ENCODE measurements around the gene HOXC11. TPM values are rescaled to one million over a fixed set of nuclear protein-coding genes. Genes with fewer than 3 reads are reported as not detected.

The HOXC11 gene
- polyA plus RNA-seq, 3 donors = 2.1 to 2.3 (median 2.1) TPM

- no peak for DNase-seq
These were observed 16.6 kb upstream of the HOXC11 start for GRCh38 chr12:53956251-53956887.

GRCh38 chr12:53956914-53957536 is 15.9 kb upstream of the HOXC11 start:
- no peak for DNase-seq

- no peak for DNase-seq
These were observed 14.8 kb upstream of the HOXC11 start for GRCh38 chr12:53958128-53958527.

DNA sequence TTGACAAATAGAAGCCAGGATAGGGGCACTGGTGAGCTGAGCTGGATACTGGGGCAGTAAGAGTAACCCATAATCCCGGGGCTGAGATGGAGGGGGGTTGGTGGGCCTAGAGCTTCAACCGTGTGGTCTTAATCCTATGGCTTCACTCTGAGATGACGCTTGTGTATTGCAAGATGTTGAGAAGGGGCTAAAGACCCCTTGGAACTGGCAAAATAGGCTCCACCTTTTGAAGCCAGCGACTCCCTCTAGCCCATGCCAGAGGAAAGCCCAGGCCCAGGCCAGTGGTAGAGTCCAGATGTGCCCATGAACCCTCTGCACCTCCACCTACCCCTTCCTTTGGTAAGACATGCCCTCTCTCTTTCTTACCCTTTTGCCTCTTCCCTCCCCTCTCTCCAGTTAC is 13.6 kb upstream of the HOXC11 start:
- DNase-seq = no peak

DNA sequence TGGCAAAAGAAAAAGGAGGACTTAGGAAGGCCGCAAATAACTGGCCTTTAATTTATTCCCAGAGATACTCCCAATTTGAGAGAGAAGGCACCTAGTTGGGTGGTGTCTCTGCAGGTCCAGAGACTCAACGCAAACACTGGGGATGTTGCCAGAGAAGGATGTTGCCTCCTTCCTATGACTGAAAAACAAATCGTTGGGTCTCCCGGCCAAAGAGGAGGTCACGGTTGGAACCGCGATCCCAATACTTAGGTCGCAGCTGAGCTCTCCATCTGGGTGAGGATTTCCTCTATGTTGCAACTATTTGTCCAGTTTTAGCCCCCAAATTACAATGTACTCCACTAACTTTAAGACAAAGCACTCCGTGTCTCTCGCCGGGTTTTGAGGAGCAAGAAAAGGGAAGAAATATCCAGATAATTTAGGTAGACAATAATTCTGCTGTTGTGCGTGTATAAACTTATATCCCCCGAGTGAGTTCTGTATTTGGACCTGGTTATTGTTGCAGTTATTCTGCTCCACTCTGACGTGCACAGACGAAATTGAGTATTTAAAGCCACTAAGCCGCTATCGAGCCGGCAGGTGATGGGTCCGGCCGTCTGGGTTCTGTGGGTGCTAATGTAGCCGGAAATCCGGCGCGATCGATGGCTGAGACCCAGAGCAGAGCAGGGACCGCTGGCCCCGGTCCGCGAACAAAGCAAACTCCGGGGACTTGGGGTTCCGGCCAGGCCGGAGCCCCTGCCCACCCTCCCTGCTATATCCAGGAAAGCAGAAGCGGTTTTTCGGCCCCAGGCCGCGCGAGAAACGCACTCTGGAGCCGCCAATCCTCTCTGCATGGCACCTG is 12.5 kb upstream of the HOXC11 start:
- no peak for DNase-seq

GRCh38 chr12:53961025-53961761 is 11.7 kb upstream of the HOXC11 start:
- DNase-seq = no peak

DNA sequence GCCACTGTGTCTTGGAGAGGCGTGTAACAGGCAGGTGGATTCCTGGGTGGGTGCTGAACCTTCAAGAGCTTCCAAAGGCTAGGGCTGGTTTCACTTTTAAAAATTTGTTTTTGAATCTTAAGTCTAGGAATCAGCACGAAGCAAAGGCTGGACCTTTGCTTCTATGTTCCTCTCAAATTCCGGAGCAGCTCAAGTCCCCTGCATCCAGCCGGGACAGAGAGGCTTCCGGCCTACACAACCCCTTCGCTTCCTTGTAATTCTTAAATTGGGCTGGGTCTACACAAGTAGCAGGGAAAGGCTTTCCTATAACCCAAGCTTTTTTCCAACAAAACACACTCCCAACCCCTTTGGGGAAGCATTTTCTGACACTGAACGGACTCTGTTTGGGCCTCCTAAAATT is 9.9 kb upstream of the HOXC11 start:
- no peak for DNase-seq

- DNase-seq = no peak
These were observed 9.3 kb upstream of the HOXC11 start for GRCh38 chr12:53963434-53964314.

DNA sequence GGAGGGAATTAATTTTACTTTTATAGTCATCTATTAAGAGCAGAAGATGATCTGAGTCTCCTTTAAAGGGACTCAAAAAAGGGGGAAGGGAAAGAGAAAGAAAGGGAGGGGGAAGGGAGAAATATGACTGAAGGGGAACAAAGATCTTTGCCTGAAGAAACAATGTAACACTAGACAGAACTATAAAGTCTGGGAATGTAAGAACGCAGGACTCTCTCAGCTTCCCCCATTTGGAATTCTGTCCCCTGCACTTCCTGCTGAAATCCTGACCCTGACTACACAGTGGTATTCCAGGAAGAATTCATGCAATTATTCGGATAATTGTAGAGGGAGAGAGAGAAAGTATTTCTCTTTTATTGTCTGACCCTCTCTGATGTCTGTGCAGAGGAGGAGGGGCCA is 8.6 kb upstream of the HOXC11 start:
- no peak for DNase-seq

DNA sequence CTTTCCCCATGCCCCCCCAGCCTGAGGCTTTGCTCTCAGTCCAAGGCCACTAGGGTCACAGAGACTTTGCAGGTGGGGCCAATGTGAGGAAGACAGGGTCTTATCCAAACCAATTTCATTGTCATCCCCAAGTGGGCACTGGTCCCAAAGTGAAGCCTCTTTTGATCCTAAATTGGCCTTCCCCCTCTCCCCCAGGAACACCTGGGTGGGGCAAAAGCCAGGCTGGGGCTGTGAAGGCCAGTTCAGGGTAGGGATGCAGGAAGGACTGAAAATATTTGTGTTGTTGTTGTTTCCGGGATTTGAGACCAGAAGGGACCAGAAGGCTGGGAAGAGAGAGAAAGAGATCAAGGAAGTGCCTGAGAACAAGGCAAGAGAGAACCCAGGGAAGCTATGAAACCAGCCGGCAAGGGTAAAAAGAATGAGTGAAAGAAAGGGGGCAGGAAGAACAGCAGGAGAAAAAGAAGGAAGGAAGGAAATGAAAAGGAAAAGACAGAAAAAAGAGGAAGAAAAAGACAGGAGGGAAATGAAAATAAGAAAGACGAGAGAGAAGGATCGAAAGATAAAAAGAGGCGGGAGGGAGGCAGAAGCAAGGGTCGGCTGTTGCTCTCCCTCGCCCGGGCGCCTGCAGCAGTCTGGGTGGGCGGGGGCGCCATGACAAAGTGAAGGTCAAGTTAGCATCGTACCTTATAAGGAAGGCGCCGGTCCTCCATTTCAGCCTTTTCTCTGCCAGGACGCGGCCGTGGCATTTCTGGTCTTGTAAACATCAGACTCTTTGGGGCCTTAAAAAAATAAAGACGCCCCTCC is 7.4 kb upstream of the HOXC11 start:
- no peak for DNase-seq

- no peak for DNase-seq
These were observed 6.9 kb upstream of the HOXC11 start for GRCh38 chr12:53966085-53966384.

DNA sequence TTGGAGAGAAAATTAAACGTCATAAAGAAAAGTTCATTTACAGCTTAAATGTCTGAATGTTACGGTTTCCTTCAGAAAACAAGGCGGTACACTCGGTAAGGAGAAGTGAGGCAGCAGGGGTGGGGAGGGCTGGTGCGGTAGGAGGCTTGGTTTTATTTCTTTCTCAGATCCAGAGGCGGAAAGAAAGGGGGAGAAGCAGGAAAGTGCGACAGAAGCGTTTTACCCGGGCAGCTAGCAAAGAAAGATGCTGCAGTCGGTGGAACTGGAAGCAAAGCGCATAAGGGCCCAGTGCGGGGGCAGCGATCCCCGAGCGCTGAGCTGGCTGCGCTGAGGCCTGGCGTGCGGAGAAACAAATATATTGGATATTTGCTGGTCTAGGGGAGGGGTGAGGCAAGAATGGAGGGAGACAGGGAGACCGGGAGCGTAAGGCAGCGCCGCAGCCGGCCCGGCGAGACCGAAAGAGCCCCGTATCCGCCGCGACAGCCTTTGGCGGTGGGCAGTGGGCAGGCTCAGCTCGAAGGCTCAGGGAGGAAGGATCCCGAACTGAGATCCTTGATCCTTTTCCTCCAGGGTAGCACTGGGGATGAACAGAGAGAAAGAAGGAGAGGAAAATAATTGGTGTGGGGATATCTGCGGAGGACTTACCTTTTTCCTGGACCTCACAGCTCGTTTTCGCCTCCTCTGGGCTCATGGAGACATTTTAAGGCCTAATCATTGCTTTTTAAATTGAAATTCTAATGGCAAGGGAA is 6.4 kb upstream of the HOXC11 start:
- DNase-seq = no peak

- DNase-seq = no peak
These were observed 5.5 kb upstream of the HOXC11 start for GRCh38 chr12:53967421-53967925.

- DNase-seq = no peak
These were observed 4.5 kb upstream of the HOXC11 start for GRCh38 chr12:53968214-53969127.

DNA sequence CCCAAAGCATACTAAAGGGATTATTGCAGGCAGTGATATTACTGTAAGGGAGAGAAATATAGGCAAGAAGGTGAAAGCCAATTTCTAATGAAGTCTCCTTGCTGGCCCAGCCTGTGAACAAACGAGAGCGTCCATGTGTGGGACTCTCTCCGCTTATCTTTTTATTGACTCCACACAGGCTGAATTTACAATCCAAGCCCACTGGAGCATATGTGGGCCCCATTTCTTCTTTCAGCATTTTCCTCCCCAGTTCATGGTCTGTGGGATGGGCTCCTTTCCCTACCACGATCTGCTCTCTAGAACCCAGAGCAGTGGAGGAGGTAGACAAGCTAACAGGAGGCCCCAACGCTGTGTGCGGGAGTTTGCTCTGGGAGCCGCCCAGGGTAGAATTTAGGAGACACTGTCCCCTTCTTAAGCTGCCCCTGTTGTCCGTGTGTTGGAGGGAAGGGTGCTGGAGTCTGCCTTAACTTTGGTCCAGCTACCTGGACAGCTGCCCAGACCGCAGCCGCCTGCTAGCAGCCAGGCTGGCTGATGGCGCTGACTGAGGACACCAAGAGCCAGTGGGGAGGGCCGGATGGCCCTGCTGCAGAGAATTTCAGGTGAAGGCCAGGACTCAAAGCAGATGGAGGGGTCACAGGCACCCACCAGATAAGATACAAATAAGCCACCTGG is 3.2 kb upstream of the HOXC11 start:
- DNase-seq = no peak

DNA sequence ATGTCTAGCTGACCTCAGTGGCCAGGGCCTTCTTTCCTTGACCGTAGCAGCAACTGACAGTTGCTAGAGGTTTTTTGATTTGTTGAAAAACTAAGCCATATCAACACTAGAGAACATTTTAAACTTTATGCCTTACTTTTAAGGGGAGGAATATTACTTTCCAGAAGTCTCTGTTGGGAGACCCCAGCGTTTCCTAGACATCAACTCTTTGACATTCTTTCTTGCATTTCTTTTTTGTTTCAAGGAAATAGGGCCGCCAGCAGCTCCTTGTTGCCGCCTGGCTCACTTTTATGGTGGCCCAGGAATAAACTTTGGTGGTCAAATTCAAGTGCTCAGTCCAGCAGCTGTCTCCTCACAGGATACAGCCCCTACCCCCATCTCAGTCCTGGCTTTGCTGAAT is 2.5 kb upstream of the HOXC11 start:
- no peak for DNase-seq

DNA sequence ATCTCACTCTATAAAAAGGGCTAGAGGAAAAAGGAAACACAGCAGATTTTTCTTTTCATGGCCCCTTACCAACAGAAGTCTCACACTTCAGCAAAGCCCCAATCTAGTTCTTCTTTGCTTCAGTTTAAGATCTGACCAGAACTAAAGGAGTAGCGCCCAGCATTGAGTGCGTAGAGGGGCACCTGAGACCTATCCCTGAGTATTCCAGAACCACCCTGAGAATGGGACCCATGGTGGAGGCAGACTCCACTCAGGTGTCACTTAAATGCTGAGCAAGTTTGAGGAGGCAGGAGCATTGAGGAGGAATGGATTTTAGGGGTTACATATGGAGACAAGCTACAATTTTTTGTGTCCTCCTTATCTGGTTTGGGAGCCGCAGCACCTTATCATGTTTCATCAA is 1.8 kb upstream of the HOXC11 start:
- no peak for DNase-seq

- no peak for DNase-seq
These were observed 1.2 kb upstream of the HOXC11 start for GRCh38 chr12:53971686-53972085.
